Effector CD4-positive, alpha-beta T cell (primary cell): Measurements from ENCODE around the gene ZNF334.

Experiments used
- DNase-seq: peaks from one replicate; pipeline ENCODE4 v3.0.0-alpha.2; 2020

The ZNF334 gene

DNA sequence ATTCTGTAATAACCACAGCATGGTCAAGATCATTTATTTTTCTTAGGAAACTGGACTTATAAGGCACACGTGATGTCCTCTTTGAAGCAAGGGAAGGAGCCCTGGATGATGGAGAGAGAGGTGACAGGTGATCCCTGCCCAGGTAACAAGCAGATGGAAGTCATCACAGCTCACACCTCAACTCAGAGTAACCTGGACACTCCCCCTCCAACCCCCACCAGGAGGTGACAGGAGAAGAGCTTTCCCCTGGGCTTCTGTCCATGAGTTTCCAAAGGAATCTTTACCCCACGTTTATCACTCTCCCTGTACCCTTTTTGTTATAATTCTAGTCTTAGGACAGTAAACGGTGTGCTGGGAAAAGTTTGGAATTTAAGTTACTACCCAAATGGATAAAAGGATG, 28.4 kb downstream of the ZNF334 start:
- DNase-seq: no peak

DNA sequence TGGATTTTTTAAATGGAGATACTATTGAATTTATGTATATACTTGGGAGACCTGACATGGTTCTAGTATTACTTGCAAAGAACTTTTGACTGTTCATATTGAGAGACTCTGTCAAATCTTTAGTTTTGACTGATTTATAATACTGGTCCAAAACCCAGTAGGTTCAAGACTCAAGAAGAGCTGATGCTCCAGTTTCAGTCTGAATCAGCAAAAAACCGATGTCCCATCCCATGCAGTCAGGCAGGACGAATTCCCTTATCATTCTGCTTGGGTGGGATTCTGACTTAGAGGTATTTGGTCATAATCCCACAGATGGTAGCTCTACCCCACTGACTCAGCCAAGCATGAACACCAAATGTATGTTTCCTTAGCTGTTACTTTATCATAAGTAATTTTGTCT, 29.5 kb downstream of the ZNF334 start:
- no peak for DNase-seq

DNA sequence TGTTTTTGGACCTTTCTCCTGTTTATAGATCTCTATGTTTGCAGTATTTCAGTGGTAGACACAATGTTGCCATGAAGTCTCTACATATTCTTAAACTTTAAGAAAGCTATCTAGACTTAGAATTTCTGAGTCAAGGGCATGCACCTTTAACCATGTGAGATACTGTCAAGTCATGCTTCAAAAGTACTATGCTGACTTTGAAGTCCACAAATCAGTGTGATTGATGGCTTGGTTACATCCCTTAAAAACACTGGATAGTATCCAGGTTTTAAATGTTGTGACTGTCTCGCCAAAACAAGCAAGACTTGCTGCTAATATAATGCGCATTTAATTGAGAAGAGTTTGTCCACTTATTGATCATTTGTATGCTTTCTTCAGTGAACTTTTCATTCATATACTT, 30.5 kb downstream of the ZNF334 start:
- DNase-seq: no peak

DNA sequence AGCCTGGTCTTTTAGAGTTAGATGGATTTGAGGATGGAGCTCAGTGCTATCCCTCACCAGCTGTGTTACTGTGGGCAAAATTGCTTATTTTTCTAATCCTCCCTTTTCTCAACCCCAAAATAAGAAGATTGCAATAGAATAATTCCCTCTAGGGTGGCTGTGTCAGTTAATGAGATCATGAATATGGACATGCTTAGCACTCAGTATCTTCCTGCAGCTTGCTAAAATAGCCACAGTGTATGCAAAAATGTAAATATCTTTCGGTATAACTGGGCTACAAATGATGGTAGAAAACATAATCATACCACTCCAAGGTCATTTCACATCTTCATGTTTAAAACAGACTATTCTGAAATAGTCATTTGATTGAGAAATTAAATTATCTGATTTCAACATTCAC, 35.7 kb downstream of the ZNF334 start:
- no peak for DNase-seq

DNA sequence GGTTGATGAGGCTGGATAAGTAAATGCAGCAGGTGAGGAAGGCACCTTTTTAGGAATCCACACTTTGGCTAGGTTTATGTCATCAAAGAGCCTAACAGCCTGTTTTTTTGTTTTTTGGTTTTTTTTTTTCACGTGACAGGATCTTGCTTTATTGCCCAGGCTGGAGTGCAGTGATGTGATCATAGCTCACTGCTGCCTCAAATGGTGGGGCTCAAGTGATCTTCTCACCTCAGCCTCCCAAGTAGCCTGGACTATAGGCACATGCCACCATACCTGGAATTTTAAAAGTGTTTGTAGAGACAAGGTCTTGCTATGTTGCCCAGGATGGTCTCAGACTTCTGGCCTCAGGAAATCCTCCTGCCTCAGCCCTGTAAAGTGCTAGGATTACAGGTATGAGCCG, 36.1 kb downstream of the ZNF334 start:
- DNase-seq: no peak

DNA sequence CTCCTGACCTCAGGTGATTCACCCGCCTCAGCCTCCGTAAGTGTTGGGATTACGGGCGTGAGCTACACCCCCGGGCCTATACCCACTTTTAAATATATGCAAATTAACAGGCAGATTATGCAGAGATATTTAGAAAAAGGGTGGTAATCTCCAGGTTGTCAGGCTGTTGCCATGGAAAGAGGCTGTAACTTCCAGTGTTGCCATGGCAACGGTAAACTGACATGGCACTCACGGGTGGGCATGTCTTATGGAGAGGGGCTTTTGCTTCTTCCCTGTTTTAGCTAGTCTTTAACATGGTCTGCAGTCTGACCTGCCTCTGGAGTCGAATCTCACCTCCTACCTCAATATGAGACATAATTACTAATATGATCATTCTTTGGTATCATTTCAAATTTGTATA, 44.9 kb downstream of the ZNF334 start:
- no peak for DNase-seq

DNA sequence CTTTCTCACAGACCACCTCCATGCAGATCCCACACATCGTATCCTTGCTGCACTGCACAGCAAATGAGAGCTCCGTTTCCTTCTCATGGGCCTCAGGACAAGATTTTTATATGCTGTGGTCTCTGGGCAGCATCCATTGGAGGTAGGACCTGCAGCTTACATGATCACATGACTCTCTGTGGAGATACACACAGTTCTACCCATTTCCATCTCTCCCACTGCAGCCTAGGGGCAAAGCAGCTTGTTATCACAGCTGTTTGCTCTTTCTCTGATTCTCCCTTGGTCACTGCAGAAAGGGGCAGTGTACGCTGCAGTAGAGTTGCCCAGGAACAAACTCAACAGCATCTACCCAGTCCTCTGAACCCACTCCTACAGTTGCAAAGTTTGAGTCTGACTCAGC, 48.9 kb downstream of the ZNF334 start:
- DNase-seq: no peak

DNA sequence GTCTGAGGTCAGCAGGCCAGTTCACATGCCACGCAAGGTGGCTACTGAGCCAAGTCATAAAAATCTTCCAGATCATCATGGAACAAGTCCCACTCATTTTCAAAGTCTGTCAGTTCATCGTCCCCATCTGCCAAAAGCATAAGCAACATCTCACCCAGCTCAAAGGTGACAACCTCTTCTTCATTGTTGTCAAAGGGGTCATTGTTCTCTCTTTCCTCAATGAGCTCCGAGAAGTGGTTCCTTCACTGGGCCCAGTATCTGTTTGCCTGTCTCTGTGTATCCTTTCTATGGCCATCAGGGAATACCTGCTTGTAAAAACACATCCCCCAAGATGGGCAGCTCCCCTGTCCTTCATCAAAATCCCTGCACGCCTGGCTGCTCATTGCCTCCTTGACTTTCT, 49.5 kb downstream of the ZNF334 start:
- DNase-seq: no peak

DNA sequence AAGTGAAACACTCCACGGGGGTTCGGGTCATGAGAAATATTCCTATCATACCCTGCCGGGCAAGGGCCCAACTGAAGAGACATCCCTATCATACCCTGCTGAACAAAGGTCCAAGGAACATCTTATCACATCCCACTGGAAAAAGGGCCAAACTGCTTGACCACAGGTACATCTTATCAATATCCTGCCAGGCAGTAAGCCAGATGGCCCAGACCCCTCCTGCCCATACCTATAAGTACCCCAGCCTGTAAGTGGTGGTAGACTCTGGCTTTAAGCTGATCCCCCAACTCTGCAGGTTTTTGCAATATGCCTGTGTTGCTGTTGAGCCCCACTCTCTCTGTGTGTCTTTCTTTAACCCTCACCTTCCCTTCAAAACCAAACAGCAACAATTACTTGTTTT, 51.6 kb downstream of the ZNF334 start:
- no peak for DNase-seq

DNA sequence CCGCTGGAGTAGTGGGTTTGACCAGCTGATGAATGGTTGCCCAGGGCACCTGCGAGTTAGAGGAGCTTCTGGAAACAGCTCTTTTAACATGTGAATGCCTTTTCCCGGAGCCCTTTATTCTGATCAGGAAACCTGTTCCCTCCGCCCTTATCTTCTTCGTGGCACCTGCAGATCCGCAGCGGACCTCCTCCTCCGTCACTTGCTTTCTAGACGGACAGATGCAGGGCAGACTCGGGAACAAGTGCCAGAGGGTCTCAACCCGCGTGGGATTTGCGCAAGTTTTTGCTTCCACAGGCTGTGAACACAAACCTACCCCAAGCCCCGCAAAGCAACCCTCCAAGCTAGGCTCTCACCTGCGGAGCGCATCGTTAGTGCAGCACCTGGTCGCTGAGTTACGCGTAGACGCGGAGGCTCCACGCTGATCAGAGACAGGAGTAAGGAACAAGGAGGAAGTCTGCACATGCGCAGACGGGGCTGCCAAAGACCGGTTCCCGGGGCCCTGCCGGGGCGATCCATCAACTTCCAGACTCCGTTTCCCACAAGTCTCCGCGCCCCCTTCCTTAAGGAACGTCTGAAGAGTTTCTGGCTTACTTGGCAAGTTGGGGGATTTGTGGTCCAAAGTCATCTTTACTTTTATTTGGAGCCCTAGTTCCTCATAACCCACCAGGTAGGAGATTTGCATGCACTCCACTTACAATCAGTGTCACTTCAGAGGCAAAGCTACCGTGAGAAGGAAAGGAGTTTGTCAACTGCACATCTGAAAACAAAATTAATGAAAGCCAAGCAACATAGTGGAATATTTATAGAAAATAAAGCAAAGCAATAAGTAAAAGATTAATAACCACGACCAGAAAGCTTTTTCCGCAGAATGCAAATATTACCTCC, 54.3 kb downstream of the ZNF334 start:
- no peak for DNase-seq

DNA sequence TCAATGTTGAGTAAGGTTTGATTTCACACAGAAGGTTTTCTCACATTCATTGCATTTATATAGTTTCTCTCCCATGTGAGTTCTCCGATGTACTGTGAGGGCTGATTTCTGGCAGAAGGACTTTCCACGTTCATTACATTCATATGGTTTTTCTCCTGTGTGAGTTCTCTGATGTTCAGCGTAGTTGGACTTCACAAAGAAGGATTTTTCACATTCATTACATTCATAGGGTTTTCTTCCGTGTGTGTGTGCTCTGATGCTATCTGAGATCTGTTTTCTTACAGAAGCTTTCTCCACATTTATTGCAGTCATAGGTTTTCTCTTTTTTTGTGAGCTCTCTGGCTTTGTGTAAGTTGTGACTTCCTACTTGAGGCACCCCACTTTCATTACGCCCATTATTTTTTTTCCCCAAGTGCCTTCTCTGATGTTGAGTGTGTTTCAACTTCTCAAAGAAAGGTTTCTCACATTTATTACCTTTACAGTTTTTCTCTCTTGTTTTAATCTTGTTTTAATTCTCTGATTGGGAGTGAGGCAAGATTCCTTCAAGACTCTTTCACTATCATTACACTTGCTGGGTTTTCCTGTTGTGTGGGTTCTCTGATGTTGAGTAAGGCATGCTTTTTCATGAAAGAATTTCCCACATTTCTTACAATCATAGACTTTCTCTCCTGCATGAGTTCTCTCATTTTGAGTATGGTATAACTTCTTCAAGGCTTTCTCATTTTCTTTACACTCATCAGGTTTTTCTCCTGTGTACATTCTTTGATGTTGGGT, 56.9 kb downstream of the ZNF334 start:
- no peak for DNase-seq

DNA sequence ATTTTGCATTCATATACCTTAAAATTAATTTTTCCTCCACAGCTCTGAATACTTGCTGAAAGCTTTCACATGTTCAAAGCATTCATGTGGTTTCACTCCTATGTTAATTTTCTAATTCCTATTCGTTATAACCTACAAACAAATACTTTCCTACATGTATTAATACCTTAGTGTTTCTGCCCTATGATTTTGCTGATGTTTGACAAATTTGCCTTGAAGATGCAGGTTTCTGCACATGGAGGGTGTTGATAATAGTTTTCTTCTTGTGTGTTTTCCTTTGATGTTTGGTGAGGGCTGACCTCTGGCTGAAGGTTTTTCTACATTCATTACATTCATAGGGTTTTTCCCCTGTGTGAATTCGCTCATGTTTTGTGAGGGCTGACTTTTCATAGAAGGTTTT, 57.6 kb downstream of the ZNF334 start:
- DNase-seq: no peak
